A673 (cell line): Measurements from ENCODE around the gene SHISA9. TPM values are rescaled to one million over a fixed set of nuclear protein-coding genes. Genes with fewer than 3 reads are reported as not detected.

Experiments
- BruUV-seq: library from RNA; stranded (reverse); fragments of 400-500 nt; replicated peaks from 2 replicates; lab custom pipeline; 2021; lab: Mats Ljungman, UMichigan
- CTCF ChIA-PET: fragments of 300-600 bp; sonication (Branson Sonifier 250); formaldehyde crosslinking; loops from one replicate; lab custom pipeline; 2022; ENCODE audit warnings: antibody characterized with exemption; lab: Charles Lee
- POLR2A ChIA-PET: fragments of 300-600 bp; sonication (Branson Sonifier 250); formaldehyde crosslinking; loops from one replicate; lab custom pipeline; 2022; ENCODE audit warnings: antibody characterized with exemption; ENCODE audit not compliant: low non-redundant PET; lab: Charles Lee
- DNase-seq: peaks from one replicate; pipeline ENCODE4 v3.0.0-alpha.2; 2015; ENCODE audit warnings: low spot score
- H3K27ac ChIP-seq: fragments of 200-600 bp; sonication (generic); 2 replicates; pipeline ENCODE4 v1.5.1; 2016; ENCODE audit warnings: mixed run types, low read depth, mild to moderate bottlenecking, mixed read lengths, antibody characterized with exemption, low read length; ENCODE audit not compliant: poor library complexity, severe bottlenecking
- H3K27me3 ChIP-seq: fragments of 200-600 bp; sonication (generic); replicated peaks from 2 replicates; pipeline ENCODE4 v1.6.1; 2017; ENCODE audit warnings: mixed run types, low read depth, mild to moderate bottlenecking, mixed read lengths, antibody characterized with exemption, low read length; ENCODE audit not compliant: insufficient read depth, poor library complexity
- H3K36me3 ChIP-seq: fragments of 200-600 bp; sonication (generic); 2 replicates; pipeline ENCODE4 v1.6.1; 2016; ENCODE audit warnings: mixed run types, mild to moderate bottlenecking, mixed read lengths, antibody characterized with exemption, low read length; ENCODE audit not compliant: insufficient read depth, poor library complexity, severe bottlenecking
- H3K4me1 ChIP-seq: fragments of 200-600 bp; sonication (generic); 2 replicates; pipeline ENCODE4 v1.6.1; 2017; ENCODE audit warnings: mixed run types, mild to moderate bottlenecking, mixed read lengths, antibody characterized with exemption, low read length; ENCODE audit not compliant: insufficient read depth, poor library complexity, severe bottlenecking
- H3K4me3 ChIP-seq: fragments of 200-600 bp; sonication (generic); 2 replicates; pipeline ENCODE4 v1.5.1; 2016; ENCODE audit warnings: low read depth, mixed run types, mild to moderate bottlenecking, mixed read lengths, low read length; ENCODE audit not compliant: poor library complexity, severe bottlenecking
- H3K9me3 ChIP-seq: fragments of 200-600 bp; sonication (generic); 2 replicates; pipeline ENCODE4 v1.6.1; 2016; ENCODE audit warnings: mixed run types, low read depth, mild to moderate bottlenecking, mixed read lengths, antibody characterized with exemption, low read length; ENCODE audit not compliant: poor library complexity, severe bottlenecking
- EZH2 ChIP-seq: fragments of 200-600 bp; sonication (generic); IDR thresholded peaks from 2 replicates; pipeline ENCODE4 v1.6.1; 2017; ENCODE audit warnings: borderline replicate concordance, low read depth, mild to moderate bottlenecking, mixed read lengths, antibody characterized with exemption, low read length; ENCODE audit not compliant: poor library complexity, severe bottlenecking
- intact Hi-C: fragments of 100-400 bp; cut with micrococcal nuclease; formaldehyde crosslinking; loops from one replicate; pipeline ENCODE4 v1.10.0; 2022; ENCODE audit not compliant: unreplicated experiment
- total RNA-seq: library from RNA; stranded (reverse); gene quantifications from 2 replicates; pipeline ENCODE4 v1.2.3, GENCODE V29; 2021
- TF ChIP-seq, protein P1 (sequence below): fragments of 300-800, 200-600 bp; sonication (generic); conservative IDR thresholded peaks from 2 replicates; pipeline ENCODE4 v1.5.1; 2017; ENCODE audit warnings: low read depth, mild to moderate bottlenecking, antibody characterized with exemption, low read length, moderate library complexity, mixed read lengths

Gene SHISA9
- total RNA-seq, 1 experiment from 2014 or later: not detected

DNA sequence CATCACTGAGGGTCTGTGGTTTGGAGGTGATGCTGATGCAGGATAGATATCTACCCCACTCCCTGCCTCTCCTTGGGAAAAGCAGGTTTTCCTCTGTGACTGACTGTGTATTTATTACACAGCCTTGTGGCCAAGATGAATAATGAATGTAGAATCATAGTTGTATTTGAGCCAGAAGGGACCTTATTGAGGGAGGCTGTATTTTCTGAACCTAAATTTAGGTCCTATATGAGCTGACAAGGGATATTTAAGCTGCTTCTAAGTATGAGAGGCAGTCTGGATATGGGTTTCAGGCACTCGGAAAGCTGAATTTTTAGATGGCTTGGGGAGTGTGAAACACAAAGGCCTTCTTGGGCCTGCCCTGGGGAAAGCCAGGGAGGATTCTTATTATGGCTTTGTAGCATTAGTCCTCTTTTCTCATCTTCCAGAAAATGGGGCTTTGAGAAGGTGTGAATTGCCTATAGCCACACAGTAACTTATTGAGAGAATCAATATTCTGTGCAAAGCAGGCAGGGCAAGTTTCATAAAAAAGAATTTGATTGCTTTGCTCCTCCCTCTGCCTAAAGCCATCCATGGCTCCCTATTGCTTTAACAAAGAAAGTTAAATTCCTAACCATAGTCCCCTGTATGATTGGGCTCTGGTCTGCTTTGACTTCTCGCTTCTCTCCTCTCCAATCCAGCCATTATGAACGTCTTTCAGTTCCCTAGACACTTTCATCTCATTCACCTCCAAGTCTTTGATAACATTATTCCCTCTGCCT, 144.8 kb downstream of the SHISA9 start:
- BruUV-seq: no TSS peak
- Histone ChIP-seq H3K4me1 (no peaks in the 10 kb centered on the region), H3K9me3 (peaks cover 24% of the 10 kb centered on the region), H3K27me3 (no peaks in the 10 kb centered on the region), H3K4me3 (no peak overlapping the region), H3K27ac (no peak overlapping the region), H3K36me3 (no peaks in the 10 kb centered on the region)
- ChIA-PET POLR2A (no interaction called here), CTCF (no interaction called here)
- TF ChIP-seq EZH2: no peak
- TF ChIP-seq, protein P1, sequence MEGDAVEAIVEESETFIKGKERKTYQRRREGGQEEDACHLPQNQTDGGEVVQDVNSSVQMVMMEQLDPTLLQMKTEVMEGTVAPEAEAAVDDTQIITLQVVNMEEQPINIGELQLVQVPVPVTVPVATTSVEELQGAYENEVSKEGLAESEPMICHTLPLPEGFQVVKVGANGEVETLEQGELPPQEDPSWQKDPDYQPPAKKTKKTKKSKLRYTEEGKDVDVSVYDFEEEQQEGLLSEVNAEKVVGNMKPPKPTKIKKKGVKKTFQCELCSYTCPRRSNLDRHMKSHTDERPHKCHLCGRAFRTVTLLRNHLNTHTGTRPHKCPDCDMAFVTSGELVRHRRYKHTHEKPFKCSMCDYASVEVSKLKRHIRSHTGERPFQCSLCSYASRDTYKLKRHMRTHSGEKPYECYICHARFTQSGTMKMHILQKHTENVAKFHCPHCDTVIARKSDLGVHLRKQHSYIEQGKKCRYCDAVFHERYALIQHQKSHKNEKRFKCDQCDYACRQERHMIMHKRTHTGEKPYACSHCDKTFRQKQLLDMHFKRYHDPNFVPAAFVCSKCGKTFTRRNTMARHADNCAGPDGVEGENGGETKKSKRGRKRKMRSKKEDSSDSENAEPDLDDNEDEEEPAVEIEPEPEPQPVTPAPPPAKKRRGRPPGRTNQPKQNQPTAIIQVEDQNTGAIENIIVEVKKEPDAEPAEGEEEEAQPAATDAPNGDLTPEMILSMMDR: no peak
- no peak for DNase-seq
- intact Hi-C loops: no loop called here

DNA sequence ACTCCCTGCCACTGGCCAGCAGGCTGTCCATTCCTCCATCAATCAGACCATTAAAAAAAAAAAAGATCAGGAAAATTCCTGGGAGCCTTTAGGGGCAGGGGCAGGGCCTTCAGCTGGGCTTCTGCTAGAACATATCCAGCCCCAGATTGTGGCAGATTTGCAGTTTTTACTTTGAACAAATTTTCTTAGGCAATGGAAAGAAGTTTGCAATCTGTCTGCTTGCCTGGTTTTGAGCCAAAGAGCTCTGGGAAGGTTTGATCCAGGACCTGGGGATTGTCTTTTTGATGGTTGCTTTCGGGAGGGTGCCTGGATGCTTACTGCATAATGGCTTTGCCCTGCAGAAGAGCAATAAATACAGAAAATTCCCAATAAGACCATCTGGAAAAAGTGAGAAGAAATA, 145.9 kb downstream of the SHISA9 start:
- TF ChIP-seq, protein P1: no peak
- TF ChIP-seq EZH2: no peak
- DNase-seq: no peak
- intact Hi-C loops: no loop called here
- Histone ChIP-seq H3K4me1 (no peaks in the 10 kb centered on the region), H3K9me3 (peaks cover 24% of the 10 kb centered on the region), H3K27ac (no peak overlapping the region), H3K36me3 (no peaks in the 10 kb centered on the region), H3K27me3 (no peaks in the 10 kb centered on the region), H3K4me3 (no peak overlapping the region)
- POLR2A ChIA-PET: no interaction called here
- CTCF ChIA-PET: no interaction called here
- BruUV-seq: no TSS peak

DNA sequence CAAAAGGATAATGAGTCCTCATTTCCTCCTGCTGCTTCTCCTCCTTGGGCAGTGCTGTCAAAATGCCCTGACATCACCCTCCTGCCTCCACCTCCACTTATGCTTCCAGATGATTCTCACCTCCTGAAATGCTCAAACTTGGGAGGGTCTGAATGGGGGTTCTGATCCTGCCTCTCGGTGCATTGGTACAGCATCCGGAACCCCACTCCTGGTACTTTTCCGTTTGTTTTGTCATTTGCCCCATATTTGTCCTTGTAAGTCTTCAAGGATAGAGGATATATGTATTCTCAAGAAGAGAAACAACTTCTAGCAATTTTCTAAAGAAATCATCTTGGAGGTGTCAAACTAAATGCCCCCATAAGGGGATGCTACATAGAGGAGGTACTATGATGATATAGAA, 148.3 kb downstream of the SHISA9 start:
- POLR2A ChIA-PET: no interaction called here
- TF ChIP-seq, protein P1: no peak
- TF ChIP-seq EZH2: no peak
- Histone ChIP-seq H3K27me3 (no peaks in the 10 kb centered on the region), H3K4me3 (no peak overlapping the region), H3K4me1 (no peaks in the 10 kb centered on the region), H3K9me3 (peaks cover 17% of the 10 kb centered on the region), H3K36me3 (no peaks in the 10 kb centered on the region), H3K27ac (no peak overlapping the region)
- DNase-seq: no peak
- CTCF ChIA-PET: no interaction called here
- intact Hi-C loops: no loop called here
- BruUV-seq: no TSS peak
